Gastrocnemius medialis (tissue), 4 donors: ENCODE results near the gene NRL. TPM values are rescaled to one million over a fixed set of nuclear protein-coding genes. Genes with fewer than 3 reads are reported as not detected.

Experiments
- ATAC-seq, 2 donors: fragments of 150-250 bp; one replicate each; pipeline ENCODE4 v1.9.1; 2016
- DNase-seq, 2 donors: peaks; one replicate each; pipeline ENCODE4 v3.0.0-alpha.2; 2019
- H3K27ac ChIP-seq, 4 donors: fragments of 200-600 bp; sonication (generic); 1 replicate in 1 of 4; 2 replicates in 3 of 4; pipeline ENCODE4 v1.5.1; 2016 to 2018; ENCODE audit warnings: mild to moderate bottlenecking in 2 of 4, moderate library complexity in 1 of 4
- H3K27me3 ChIP-seq, 3 donors: fragments of 200-600 bp; sonication (generic) in 2 of 3; 1 replicate in 1 of 3; 2 replicates in 2 of 3; pipeline versions ENCODE4 v1.5.1 to v1.6.0; 2016 to 2019; ENCODE audit warnings: mild to moderate bottlenecking in 1 of 3, moderate library complexity in 1 of 3
- H3K36me3 ChIP-seq, 2 donors: fragments of 200-600 bp; sonication (generic) in 1 of 2; one replicate each; pipeline ENCODE4 v1.5.1; 2017 to 2018
- H3K4me1 ChIP-seq, 2 donors: fragments of 200-600 bp; sonication (generic) in 1 of 2; one replicate each; pipeline ENCODE4 v1.5.1; 2016 to 2017; ENCODE audit warnings: mild to moderate bottlenecking in 2 of 2
- H3K4me3 ChIP-seq, 4 donors: fragments of 200-600 bp; sonication (generic) in 3 of 4; 1 replicate in 1 of 4; 2 replicates in 3 of 4; pipeline ENCODE4 v1.5.1; 2016 to 2019; ENCODE audit warnings: mild to moderate bottlenecking in 2 of 4
- H3K9me3 ChIP-seq, 3 donors: fragments of 200-600 bp; sonication (generic) in 2 of 3; 1 replicate in 1 of 3; 2 replicates in 2 of 3; pipeline ENCODE4 v1.5.1; 2016 to 2019
- POLR2A ChIP-seq, 2 donors: fragments of 450-650 bp; IDR thresholded peaks; one replicate each; pipeline ENCODE4 v1.6.1; 2017; ENCODE audit warnings: antibody characterized with exemption in 2 of 2, mild to moderate bottlenecking in 2 of 2, moderate library complexity in 2 of 2
- in situ Hi-C, 4 donors: fragments of 200-750 bp; cut with MboI; loops; one replicate each; pipeline versions ENCODE4 v1.15.0 to v1.8.0; 2017; ENCODE audit warnings: low sequenced_read_pairs in 4 of 4
- intact Hi-C: fragments of 100-400 bp; cut with DNase I; formaldehyde crosslinking; loops from one replicate; pipeline ENCODE4 v1.15.1; 2023; ENCODE audit warnings: low total_unique reads
- total RNA-seq, 4 donors: library from RNA; depleted of rRNA; stranded (reverse); fragments of >200 nt; gene quantifications; one replicate each; pipeline versions ENCODE4 v1.1.0 to v1.2.3, GENCODE V29; 2016
- TF ChIP-seq, protein P1 (sequence below), 5 experiments: fragments of 450-650 bp in 3 of 5; fragments of 200-600 bp in 2 of 5; sonication (generic) in 2 of 5; IDR thresholded peaks in 4 of 5; conservative IDR thresholded peaks in 1 of 5; 1 replicate in 4 of 5; 2 replicates in 1 of 5; pipeline ENCODE4 v1.5.1; 2016 to 2019; ENCODE audit warnings: antibody characterized with exemption in 5 of 5, mild to moderate bottlenecking in 3 of 5, moderate library complexity in 3 of 5

Gene NRL
- total RNA-seq, 4 donors from 2014 or later, result 0.82 to 4.5 (median 2.4) TPM

GRCh38 chr14:24126939-24127338, 12.2 kb upstream of the NRL start:
- Histone ChIP-seq H3K36me3 (peaks cover 0 to 24% of the 10 kb centered on the region in 2 donors), H3K27me3 (no peaks in the 10 kb centered on the region), H3K27ac (peak overlapping the region in 1 of 4 donors; percentile 31), H3K4me1 (peaks cover 18 to 21% of the 10 kb centered on the region in 2 donors), H3K4me3 (no peak overlapping the region), H3K9me3 (no peaks in the 10 kb centered on the region)
- ATAC-seq, result no peak
- intact Hi-C loops, result no loop called here
- DNase-seq, result no peak
- TF ChIP-seq, protein P1, sequence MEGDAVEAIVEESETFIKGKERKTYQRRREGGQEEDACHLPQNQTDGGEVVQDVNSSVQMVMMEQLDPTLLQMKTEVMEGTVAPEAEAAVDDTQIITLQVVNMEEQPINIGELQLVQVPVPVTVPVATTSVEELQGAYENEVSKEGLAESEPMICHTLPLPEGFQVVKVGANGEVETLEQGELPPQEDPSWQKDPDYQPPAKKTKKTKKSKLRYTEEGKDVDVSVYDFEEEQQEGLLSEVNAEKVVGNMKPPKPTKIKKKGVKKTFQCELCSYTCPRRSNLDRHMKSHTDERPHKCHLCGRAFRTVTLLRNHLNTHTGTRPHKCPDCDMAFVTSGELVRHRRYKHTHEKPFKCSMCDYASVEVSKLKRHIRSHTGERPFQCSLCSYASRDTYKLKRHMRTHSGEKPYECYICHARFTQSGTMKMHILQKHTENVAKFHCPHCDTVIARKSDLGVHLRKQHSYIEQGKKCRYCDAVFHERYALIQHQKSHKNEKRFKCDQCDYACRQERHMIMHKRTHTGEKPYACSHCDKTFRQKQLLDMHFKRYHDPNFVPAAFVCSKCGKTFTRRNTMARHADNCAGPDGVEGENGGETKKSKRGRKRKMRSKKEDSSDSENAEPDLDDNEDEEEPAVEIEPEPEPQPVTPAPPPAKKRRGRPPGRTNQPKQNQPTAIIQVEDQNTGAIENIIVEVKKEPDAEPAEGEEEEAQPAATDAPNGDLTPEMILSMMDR (IDR thresholded peaks at IDR 0.05 in 4 of 5, conservative IDR thresholded peaks at IDR 0.05 in 1 of 5), result no peak
- TF ChIP-seq POLR2A (IDR thresholded peaks at IDR 0.05), result no peak
- in situ Hi-C loops, result loop anchor here in 1 of 4 donors (25.0 kb wide), 1 partner anchor 815 kb away; the partner anchor contains the start of genes BCL2L2, PABPN1 and PPP1R3E

- TF ChIP-seq, protein P1 (IDR thresholded peaks at IDR 0.05 in 4 of 5, conservative IDR thresholded peaks at IDR 0.05 in 1 of 5), result no peak
- TF ChIP-seq POLR2A (IDR thresholded peaks at IDR 0.05), result no peak
- DNase-seq, result no peak
- H3K9me3 ChIP-seq, result no peaks in the 10 kb centered on the region
- ATAC-seq, result no peak
- intact Hi-C loops, result no loop called here
- H3K4me1 ChIP-seq, result no peaks in the 10 kb centered on the region
- H3K36me3 ChIP-seq, result peaks cover 2 to 57% of the 10 kb centered on the region in 2 donors
- H3K27me3 ChIP-seq, result no peaks in the 10 kb centered on the region
- no peak overlapping the region for H3K4me3 ChIP-seq
- in situ Hi-C loops, result no loop called here
- H3K27ac ChIP-seq, result no peak overlapping the region
These were observed 9.0 kb upstream of the NRL start for GRCh38 chr14:24123424-24124417.

- TF ChIP-seq POLR2A (IDR thresholded peaks at IDR 0.05), result no peak
- TF ChIP-seq, protein P1 (IDR thresholded peaks at IDR 0.05 in 4 of 5, conservative IDR thresholded peaks at IDR 0.05 in 1 of 5), result no peak
- in situ Hi-C loops (no loop called here), intact Hi-C loops (no loop called here)
- Histone ChIP-seq H3K27ac (no peak overlapping the region), H3K9me3 (no peaks in the 10 kb centered on the region), H3K4me1 (no peaks in the 10 kb centered on the region), H3K27me3 (no peaks in the 10 kb centered on the region), H3K36me3 (peaks cover 2 to 65% of the 10 kb centered on the region in 2 donors), H3K4me3 (no peak overlapping the region)
- ATAC-seq, result no peak
- no peak for DNase-seq
These were observed 8.1 kb upstream of the NRL start for GRCh38 chr14:24122898-24123297.

GRCh38 chr14:24122416-24122815, 7.7 kb upstream of the NRL start:
- H3K27me3 ChIP-seq, result no peaks in the 10 kb centered on the region
- H3K36me3 ChIP-seq, result peaks cover 2 to 69% of the 10 kb centered on the region in 2 donors
- ATAC-seq (no peak), DNase-seq (no peak)
- intact Hi-C loops (no loop called here), in situ Hi-C loops (no loop called here)
- H3K9me3 ChIP-seq, result no peaks in the 10 kb centered on the region
- no peak overlapping the region for H3K4me3 ChIP-seq
- H3K27ac ChIP-seq, result no peak overlapping the region
- H3K4me1 ChIP-seq, result no peaks in the 10 kb centered on the region
- no peak for TF ChIP-seq POLR2A (IDR thresholded peaks at IDR 0.05)
- TF ChIP-seq, protein P1 (IDR thresholded peaks at IDR 0.05 in 4 of 5, conservative IDR thresholded peaks at IDR 0.05 in 1 of 5), result no peak
